GM23338 (cell line): ENCODE data around the gene CAP1. TPM values are rescaled to one million over a fixed set of nuclear protein-coding genes. Genes with fewer than 3 reads are reported as not detected.
A peak's percentile ranks its signal among the peaks of the same experiment; 100 is the strongest.

Experiments
- ATAC-seq: fragments of 200-7000 bp; cut with Tn5 transposase; 3 replicates; pipeline ENCODE4 v1.9.1; 2020
- DNase-seq: peaks from one replicate; pipeline ENCODE4 v3.0.0-alpha.2; 2015; ENCODE audit warnings: low spot score
- H2AFZ ChIP-seq: fragments of 200-600 bp; sonication (generic); 2 replicates; pipeline ENCODE4 v1.8.0; 2016; ENCODE audit warnings: antibody characterized with exemption, mild to moderate bottlenecking, moderate library complexity
- H3F3A ChIP-seq: fragments of 200-600 bp; sonication (generic); replicated peaks from 2 replicates; pipeline ENCODE4 v1.8.0; 2017; ENCODE audit warnings: antibody characterized with exemption, mixed run types, low read depth
- H3K27ac ChIP-seq: fragments of 200-600 bp; sonication (generic); 2 replicates; pipeline ENCODE4 v1.6.1; 2016; ENCODE audit warnings: low read depth
- H3K27me3 ChIP-seq: fragments of 200-600 bp; sonication (generic); 2 replicates; pipeline ENCODE4 v1.8.0; 2016; ENCODE audit warnings: mild to moderate bottlenecking, mixed run types, moderate library complexity; ENCODE audit not compliant: insufficient read depth
- H3K36me3 ChIP-seq: fragments of 200-600 bp; sonication (generic); 2 replicates; pipeline ENCODE4 v1.8.0; 2016; ENCODE audit warnings: mild to moderate bottlenecking; ENCODE audit not compliant: insufficient read depth
- H3K4me1 ChIP-seq: fragments of 200-600 bp; sonication (generic); 2 replicates; pipeline ENCODE4 v1.8.0; 2016; ENCODE audit warnings: mild to moderate bottlenecking, moderate library complexity; ENCODE audit not compliant: insufficient read depth
- H3K4me2 ChIP-seq: fragments of 200-600 bp; sonication (generic); 2 replicates; pipeline ENCODE4 v1.7.1; 2017; ENCODE audit warnings: mixed run types
- H3K4me3 ChIP-seq: fragments of 200-600 bp; sonication (generic); 2 replicates; pipeline ENCODE4 v1.6.1; 2016; ENCODE audit warnings: mixed run types
- H3K79me2 ChIP-seq: fragments of 200-600 bp; sonication (generic); replicated peaks from 2 replicates; pipeline ENCODE4 v1.8.0; 2017; ENCODE audit warnings: mild to moderate bottlenecking; ENCODE audit not compliant: insufficient read depth
- H3K9me2 ChIP-seq: fragments of 200-600 bp; sonication (generic); 2 replicates; pipeline ENCODE4 v1.8.0; 2017; ENCODE audit not compliant: insufficient read depth
- H4K20me1 ChIP-seq: fragments of 200-600 bp; sonication (generic); replicated peaks from 2 replicates; pipeline ENCODE4 v1.8.0; 2017; ENCODE audit warnings: mild to moderate bottlenecking; ENCODE audit not compliant: insufficient read depth
- H3K27ac Mint-ChIP-seq: 2 replicates; pipeline ENCODE4 v1.8.0; 2020; ENCODE audit warnings: inconsistent platforms, mild to moderate bottlenecking, moderate library complexity, mixed read lengths
- H3K27me3 Mint-ChIP-seq: 3 replicates; pipeline ENCODE4 v1.8.0; 2022; ENCODE audit warnings: low read depth, mild to moderate bottlenecking, moderate library complexity, mixed read lengths, inconsistent platforms; ENCODE audit not compliant: insufficient read depth, poor library complexity
- H3K36me3 Mint-ChIP-seq: 3 replicates; pipeline ENCODE4 v1.8.0; 2021; ENCODE audit warnings: low read depth, mild to moderate bottlenecking, inconsistent platforms, moderate library complexity, mixed read lengths
- H3K4me1 Mint-ChIP-seq: 3 replicates; pipeline ENCODE4 v1.8.0; 2020; ENCODE audit warnings: mild to moderate bottlenecking, inconsistent platforms, mixed read lengths
- H3K4me3 Mint-ChIP-seq: 3 replicates; pipeline ENCODE4 v1.8.0; 2021; ENCODE audit warnings: moderate library complexity, mild to moderate bottlenecking, inconsistent platforms, mixed read lengths
- H3K9me3 Mint-ChIP-seq: 3 replicates; pipeline ENCODE4 v1.8.0; 2020; ENCODE audit warnings: moderate library complexity, mild to moderate bottlenecking, inconsistent platforms, mixed read lengths
- CREB1 ChIP-seq: fragments of 250-450 bp; sonication (Bioruptor Pico); IDR thresholded peaks from 2 replicates; pipeline ENCODE4 v1.5.0; 2020; ENCODE audit warnings: low read depth, mild to moderate bottlenecking, moderate library complexity
- EZH2 ChIP-seq: fragments of 200-600 bp; sonication (generic); IDR thresholded peaks from one replicate; pipeline ENCODE4 v1.8.0; 2017; ENCODE audit warnings: antibody characterized with exemption, mild to moderate bottlenecking, low read depth; ENCODE audit not compliant: unreplicated experiment
- EZH2phosphoT487 ChIP-seq: fragments of 200-600 bp; sonication (generic); IDR thresholded peaks from one replicate; pipeline ENCODE4 v1.8.1; 2018; ENCODE audit warnings: antibody characterized with exemption; ENCODE audit not compliant: unreplicated experiment
- JUNB ChIP-seq: IDR thresholded peaks from one replicate; pipeline ENCODE4 v1.6.1; 2016; ENCODE audit warnings: antibody characterized with exemption; ENCODE audit not compliant: unreplicated experiment
- NANOG ChIP-seq: IDR thresholded peaks from 2 replicates; pipeline ENCODE4 v1.6.1; 2016; ENCODE audit warnings: antibody characterized with exemption, borderline replicate concordance
- POLR2AphosphoS5 ChIP-seq: IDR thresholded peaks from 2 replicates; pipeline ENCODE4 v1.6.1; 2016; ENCODE audit warnings: antibody characterized with exemption, low read depth
- STAT1 ChIP-seq: IDR thresholded peaks from one replicate; pipeline ENCODE4 v1.6.1; 2016; ENCODE audit warnings: antibody characterized with exemption; ENCODE audit not compliant: unreplicated experiment
- ZNF114 ChIP-seq: fragments of 250-450 bp; sonication (Bioruptor Pico); IDR thresholded peaks from 2 replicates; pipeline ENCODE4 v1.5.0; 2020; ENCODE audit warnings: mild to moderate bottlenecking, moderate library complexity
- ZNF331 ChIP-seq: fragments of 250-450 bp; sonication (Bioruptor Pico); IDR thresholded peaks from 2 replicates; pipeline ENCODE4 v1.5.0; 2020; ENCODE audit warnings: low read depth, mild to moderate bottlenecking, moderate library complexity
- polyA plus RNA-seq: library from polyadenylated mRNA; unstranded; fragments of >200 nt; fragmentation: Nextera tagmentation; extraction: Ambion mirVana; gene quantifications from 2 replicates; pipeline ENCODE4 v1.2.1, GENCODE V29; 2016
- total RNA-seq: library from RNA; depleted of rRNA; stranded (reverse); fragments of >200 nt; shearing (Covaris generic); gene quantifications from 2 replicates; pipeline ENCODE4 v1.2.3, GENCODE V29; 2014
- TF ChIP-seq, protein P1 (sequence below), 2 experiments: fragments of 200-600 bp in 1 of 2; sonication (generic) in 1 of 2; conservative IDR thresholded peaks; 2 replicates each; pipeline versions ENCODE4 v1.5.1 to v1.6.1; 2016 to 2017; ENCODE audit warnings: antibody characterized with exemption in 2 of 2, low read depth in 2 of 2, mild to moderate bottlenecking in 2 of 2, moderate library complexity in 1 of 2
- TF ChIP-seq, protein P2 (sequence below): IDR thresholded peaks from 2 replicates; pipeline ENCODE4 v1.6.1; 2016; ENCODE audit warnings: antibody characterized with exemption
- TF ChIP-seq, protein P3 (sequence below): fragments of 250-450 bp; sonication (Bioruptor Pico); IDR thresholded peaks from 2 replicates; pipeline ENCODE4 v1.5.0; 2020; ENCODE audit warnings: mild to moderate bottlenecking, moderate library complexity

The CAP1 gene
- total and polyA plus RNA-seq, 2 experiments from 2014 or later = 133 to 254 TPM

DNA sequence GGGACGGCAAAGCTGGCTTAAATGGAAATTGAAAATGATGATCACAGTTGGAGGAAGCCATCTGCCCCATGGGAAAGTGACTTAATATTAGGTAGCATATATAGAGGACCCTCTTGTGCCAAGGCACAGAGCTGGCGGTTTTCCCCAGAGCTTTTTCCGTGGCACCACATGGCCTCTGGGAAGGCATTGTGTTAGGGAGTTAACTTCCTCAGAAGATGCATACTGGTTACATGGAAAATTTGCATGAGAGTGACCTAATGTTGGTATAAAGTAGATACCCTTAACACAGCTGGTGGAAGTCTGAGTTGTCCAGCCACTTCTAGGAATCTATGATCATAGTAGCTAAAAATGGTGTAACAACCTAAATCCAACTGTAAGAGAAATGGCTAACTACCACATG, 27.3 kb downstream of the CAP1 start:
- H3K4me3 Mint-ChIP-seq = no peak overlapping the region
- H3K4me1 Mint-ChIP-seq = no peaks in the 10 kb centered on the region
- no peaks in the 10 kb centered on the region for H3K4me1 ChIP-seq
- no peak for DNase-seq
- H3K36me3 Mint-ChIP-seq = peaks cover 90% of the 10 kb centered on the region
- peaks cover 14% of the 10 kb centered on the region for H4K20me1 ChIP-seq
- TF ChIP-seq POLR2AphosphoS5 = no peak
- TF ChIP-seq STAT1 = no peak
- no peak for TF ChIP-seq CREB1
- no peak for TF ChIP-seq ZNF331 (CRISPR knock-in tag)
- TF ChIP-seq, protein P1, sequence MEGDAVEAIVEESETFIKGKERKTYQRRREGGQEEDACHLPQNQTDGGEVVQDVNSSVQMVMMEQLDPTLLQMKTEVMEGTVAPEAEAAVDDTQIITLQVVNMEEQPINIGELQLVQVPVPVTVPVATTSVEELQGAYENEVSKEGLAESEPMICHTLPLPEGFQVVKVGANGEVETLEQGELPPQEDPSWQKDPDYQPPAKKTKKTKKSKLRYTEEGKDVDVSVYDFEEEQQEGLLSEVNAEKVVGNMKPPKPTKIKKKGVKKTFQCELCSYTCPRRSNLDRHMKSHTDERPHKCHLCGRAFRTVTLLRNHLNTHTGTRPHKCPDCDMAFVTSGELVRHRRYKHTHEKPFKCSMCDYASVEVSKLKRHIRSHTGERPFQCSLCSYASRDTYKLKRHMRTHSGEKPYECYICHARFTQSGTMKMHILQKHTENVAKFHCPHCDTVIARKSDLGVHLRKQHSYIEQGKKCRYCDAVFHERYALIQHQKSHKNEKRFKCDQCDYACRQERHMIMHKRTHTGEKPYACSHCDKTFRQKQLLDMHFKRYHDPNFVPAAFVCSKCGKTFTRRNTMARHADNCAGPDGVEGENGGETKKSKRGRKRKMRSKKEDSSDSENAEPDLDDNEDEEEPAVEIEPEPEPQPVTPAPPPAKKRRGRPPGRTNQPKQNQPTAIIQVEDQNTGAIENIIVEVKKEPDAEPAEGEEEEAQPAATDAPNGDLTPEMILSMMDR (conservative IDR thresholded peaks at IDR 0.05; ENCODE audit: low read depth in 2 of 2) = no peak
- TF ChIP-seq EZH2phosphoT487 = no peak
- TF ChIP-seq NANOG = no peak
- no peak overlapping the region for H3K4me2 ChIP-seq
- no peak overlapping the region for H3K27ac Mint-ChIP-seq
- no peak overlapping the region for H2AFZ ChIP-seq
- H3K4me3 ChIP-seq = no peak overlapping the region
- peaks cover 79% of the 10 kb centered on the region for H3K36me3 ChIP-seq
- no peaks in the 10 kb centered on the region for H3K9me3 Mint-ChIP-seq
- no peak for ATAC-seq
- no peaks in the 10 kb centered on the region for H3K27me3 ChIP-seq
- no peak overlapping the region for H3K27ac ChIP-seq
- peaks cover 6% of the 10 kb centered on the region; the same call in 1 of the 2 replicates for H3F3A ChIP-seq
- no peaks in the 10 kb centered on the region for H3K79me2 ChIP-seq
- H3K27me3 Mint-ChIP-seq = peaks cover 3% of the 10 kb centered on the region
- no peaks in the 10 kb centered on the region for H3K9me2 ChIP-seq

DNA sequence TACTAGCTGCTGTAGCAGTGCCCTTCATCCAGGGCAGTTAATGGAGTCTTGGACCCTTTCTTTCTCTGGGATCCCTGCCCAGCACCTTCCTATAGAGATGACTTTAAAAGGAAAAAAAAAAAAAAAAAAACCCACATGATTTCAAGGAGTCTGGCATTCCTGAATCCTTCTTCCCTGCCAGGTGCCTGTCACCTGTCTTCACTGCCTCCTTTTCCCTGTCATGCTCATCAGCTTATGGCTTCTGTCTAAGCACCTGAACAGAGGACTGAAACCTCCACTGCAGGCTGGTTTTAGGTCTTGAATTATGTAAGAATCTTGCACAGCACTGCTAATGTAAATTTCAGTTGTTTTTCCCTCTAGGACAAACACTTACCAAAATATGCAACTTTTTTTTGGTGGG, 31.6 kb downstream of the CAP1 start:
- H3K27me3 ChIP-seq = no peaks in the 10 kb centered on the region
- no peak for ATAC-seq
- Mint-ChIP-seq H3K36me3 (peaks cover 75% of the 10 kb centered on the region), H3K27ac (no peak overlapping the region), H3K4me3 (no peak overlapping the region), H3K9me3 (no peaks in the 10 kb centered on the region), H3K27me3 (peaks cover 1% of the 10 kb centered on the region), H3K4me1 (no peaks in the 10 kb centered on the region)
- no peaks in the 10 kb centered on the region for H3K79me2 ChIP-seq
- H2AFZ ChIP-seq = no peak overlapping the region
- peaks cover 12% of the 10 kb centered on the region; the same call in 1 of the 2 replicates for H3F3A ChIP-seq
- no peaks in the 10 kb centered on the region for H3K9me2 ChIP-seq
- H3K27ac ChIP-seq = 0 out of 2 replicates have a peak overlapping the region, but pooled peaks have one; percentile 65
- H3K36me3 ChIP-seq = peaks cover 57% of the 10 kb centered on the region
- H3K4me1 ChIP-seq = no peaks in the 10 kb centered on the region
- H3K4me2 ChIP-seq = no peak overlapping the region
- no peak overlapping the region for H3K4me3 ChIP-seq
- no peak for DNase-seq
- H4K20me1 ChIP-seq = peaks cover 14% of the 10 kb centered on the region
- TF ChIP-seq EZH2 = no peak
- no peak for TF ChIP-seq STAT1
- no peak for TF ChIP-seq ZNF331 (CRISPR knock-in tag)
- no peak for TF ChIP-seq JUNB
- TF ChIP-seq, protein P2, sequence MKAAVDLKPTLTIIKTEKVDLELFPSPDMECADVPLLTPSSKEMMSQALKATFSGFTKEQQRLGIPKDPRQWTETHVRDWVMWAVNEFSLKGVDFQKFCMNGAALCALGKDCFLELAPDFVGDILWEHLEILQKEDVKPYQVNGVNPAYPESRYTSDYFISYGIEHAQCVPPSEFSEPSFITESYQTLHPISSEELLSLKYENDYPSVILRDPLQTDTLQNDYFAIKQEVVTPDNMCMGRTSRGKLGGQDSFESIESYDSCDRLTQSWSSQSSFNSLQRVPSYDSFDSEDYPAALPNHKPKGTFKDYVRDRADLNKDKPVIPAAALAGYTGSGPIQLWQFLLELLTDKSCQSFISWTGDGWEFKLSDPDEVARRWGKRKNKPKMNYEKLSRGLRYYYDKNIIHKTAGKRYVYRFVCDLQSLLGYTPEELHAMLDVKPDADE = no peak
- TF ChIP-seq, protein P3, sequence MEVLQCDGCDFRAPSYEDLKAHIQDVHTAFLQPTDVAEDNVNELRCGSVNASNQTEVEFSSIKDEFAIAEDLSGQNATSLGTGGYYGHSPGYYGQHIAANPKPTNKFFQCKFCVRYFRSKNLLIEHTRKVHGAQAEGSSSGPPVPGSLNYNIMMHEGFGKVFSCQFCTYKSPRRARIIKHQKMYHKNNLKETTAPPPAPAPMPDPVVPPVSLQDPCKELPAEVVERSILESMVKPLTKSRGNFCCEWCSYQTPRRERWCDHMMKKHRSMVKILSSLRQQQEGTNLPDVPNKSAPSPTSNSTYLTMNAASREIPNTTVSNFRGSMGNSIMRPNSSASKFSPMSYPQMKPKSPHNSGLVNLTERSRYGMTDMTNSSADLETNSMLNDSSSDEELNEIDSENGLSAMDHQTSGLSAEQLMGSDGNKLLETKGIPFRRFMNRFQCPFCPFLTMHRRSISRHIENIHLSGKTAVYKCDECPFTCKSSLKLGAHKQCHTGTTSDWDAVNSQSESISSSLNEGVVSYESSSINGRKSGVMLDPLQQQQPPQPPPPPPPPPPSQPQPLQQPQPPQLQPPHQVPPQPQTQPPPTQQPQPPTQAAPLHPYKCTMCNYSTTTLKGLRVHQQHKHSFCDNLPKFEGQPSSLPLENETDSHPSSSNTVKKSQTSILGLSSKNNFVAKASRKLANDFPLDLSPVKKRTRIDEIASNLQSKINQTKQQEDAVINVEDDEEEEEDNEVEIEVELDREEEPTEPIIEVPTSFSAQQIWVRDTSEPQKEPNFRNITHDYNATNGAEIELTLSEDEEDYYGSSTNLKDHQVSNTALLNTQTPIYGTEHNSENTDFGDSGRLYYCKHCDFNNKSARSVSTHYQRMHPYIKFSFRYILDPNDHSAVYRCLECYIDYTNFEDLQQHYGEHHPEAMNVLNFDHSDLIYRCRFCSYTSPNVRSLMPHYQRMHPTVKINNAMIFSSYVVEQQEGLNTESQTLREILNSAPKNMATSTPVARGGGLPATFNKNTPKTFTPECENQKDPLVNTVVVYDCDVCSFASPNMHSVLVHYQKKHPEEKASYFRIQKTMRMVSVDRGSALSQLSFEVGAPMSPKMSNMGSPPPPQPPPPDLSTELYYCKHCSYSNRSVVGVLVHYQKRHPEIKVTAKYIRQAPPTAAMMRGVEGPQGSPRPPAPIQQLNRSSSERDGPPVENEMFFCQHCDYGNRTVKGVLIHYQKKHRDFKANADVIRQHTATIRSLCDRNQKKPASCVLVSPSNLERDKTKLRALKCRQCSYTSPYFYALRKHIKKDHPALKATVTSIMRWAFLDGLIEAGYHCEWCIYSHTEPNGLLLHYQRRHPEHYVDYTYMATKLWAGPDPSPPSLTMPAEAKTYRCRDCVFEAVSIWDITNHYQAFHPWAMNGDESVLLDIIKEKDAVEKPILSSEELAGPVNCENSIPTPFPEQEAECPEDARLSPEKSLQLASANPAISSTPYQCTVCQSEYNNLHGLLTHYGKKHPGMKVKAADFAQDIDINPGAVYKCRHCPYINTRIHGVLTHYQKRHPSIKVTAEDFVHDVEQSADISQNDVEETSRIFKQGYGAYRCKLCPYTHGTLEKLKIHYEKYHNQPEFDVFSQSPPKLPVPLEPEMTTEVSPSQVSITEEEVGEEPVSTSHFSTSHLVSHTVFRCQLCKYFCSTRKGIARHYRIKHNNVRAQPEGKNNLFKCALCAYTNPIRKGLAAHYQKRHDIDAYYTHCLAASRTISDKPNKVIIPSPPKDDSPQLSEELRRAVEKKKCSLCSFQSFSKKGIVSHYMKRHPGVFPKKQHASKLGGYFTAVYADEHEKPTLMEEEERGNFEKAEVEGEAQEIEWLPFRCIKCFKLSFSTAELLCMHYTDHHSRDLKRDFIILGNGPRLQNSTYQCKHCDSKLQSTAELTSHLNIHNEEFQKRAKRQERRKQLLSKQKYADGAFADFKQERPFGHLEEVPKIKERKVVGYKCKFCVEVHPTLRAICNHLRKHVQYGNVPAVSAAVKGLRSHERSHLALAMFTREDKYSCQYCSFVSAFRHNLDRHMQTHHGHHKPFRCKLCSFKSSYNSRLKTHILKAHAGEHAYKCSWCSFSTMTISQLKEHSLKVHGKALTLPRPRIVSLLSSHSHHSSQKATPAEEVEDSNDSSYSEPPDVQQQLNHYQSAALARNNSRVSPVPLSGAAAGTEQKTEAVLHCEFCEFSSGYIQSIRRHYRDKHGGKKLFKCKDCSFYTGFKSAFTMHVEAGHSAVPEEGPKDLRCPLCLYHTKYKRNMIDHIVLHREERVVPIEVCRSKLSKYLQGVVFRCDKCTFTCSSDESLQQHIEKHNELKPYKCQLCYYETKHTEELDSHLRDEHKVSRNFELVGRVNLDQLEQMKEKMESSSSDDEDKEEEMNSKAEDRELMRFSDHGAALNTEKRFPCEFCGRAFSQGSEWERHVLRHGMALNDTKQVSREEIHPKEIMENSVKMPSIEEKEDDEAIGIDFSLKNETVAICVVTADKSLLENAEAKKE (CRISPR knock-in tag) = no peak
- TF ChIP-seq EZH2phosphoT487 = no peak
- TF ChIP-seq CREB1 = no peak
- TF ChIP-seq ZNF114 (CRISPR knock-in tag) = no peak
- TF ChIP-seq POLR2AphosphoS5 = no peak
